Endodermal cell (in vitro differentiated cells): ENCODE data around the gene CSNK2A1. TPM values are rescaled to one million over a fixed set of nuclear protein-coding genes. Genes with fewer than 3 reads are reported as not detected.

Experiments
- DNase-seq: peaks from one replicate; pipeline ENCODE4 v3.0.0-alpha.2; 2017
- H3K27ac ChIP-seq: 2 replicates; pipeline ENCODE4 v1.5.1; 2013; ENCODE audit warnings: mild to moderate bottlenecking, low read depth, low read length, moderate library complexity
- H3K27me3 ChIP-seq: 2 replicates; pipeline ENCODE4 v1.6.1; 2013; ENCODE audit warnings: mild to moderate bottlenecking, low read length, moderate library complexity; ENCODE audit not compliant: insufficient read depth, control insufficient read depth, poor library complexity, severe bottlenecking
- H3K36me3 ChIP-seq: 2 replicates; pipeline ENCODE4 v1.7.0; 2013; ENCODE audit warnings: mild to moderate bottlenecking, low read length, moderate library complexity; ENCODE audit not compliant: control insufficient read depth, insufficient read depth
- H3K4me1 ChIP-seq: one replicate; pipeline ENCODE4 v1.7.0; 2013; ENCODE audit warnings: low read length; ENCODE audit not compliant: control insufficient read depth, insufficient read depth
- H3K4me3 ChIP-seq: 2 replicates; pipeline ENCODE4 v1.5.1; 2013; ENCODE audit warnings: mild to moderate bottlenecking, low read length, moderate library complexity
- H3K9ac ChIP-seq: 2 replicates; pipeline ENCODE4 v1.6.1; 2013; ENCODE audit warnings: mild to moderate bottlenecking, low read length, moderate library complexity; ENCODE audit not compliant: poor library complexity, severe bottlenecking; ENCODE audit errors: extremely low read depth
- H3K9me3 ChIP-seq: 2 replicates; pipeline ENCODE4 v1.6.1; 2013; ENCODE audit warnings: mild to moderate bottlenecking, low read length, moderate library complexity; ENCODE audit not compliant: control insufficient read depth
- H3K27ac Mint-ChIP-seq: 2 replicates; pipeline ENCODE4 v1.8.0; 2020; ENCODE audit warnings: mixed read lengths
- H3K27me3 Mint-ChIP-seq: 2 replicates; pipeline ENCODE4 v1.8.0; 2021; ENCODE audit warnings: mild to moderate bottlenecking, mixed read lengths; ENCODE audit not compliant: insufficient read depth
- H3K36me3 Mint-ChIP-seq: 2 replicates; pipeline ENCODE4 v1.8.0; 2020; ENCODE audit warnings: low read depth, mixed read lengths
- H3K4me1 Mint-ChIP-seq: 2 replicates; pipeline ENCODE4 v1.8.0; 2020; ENCODE audit warnings: mixed read lengths
- H3K4me3 Mint-ChIP-seq: 2 replicates; pipeline ENCODE4 v1.8.0; 2020; ENCODE audit warnings: mild to moderate bottlenecking, moderate library complexity, mixed read lengths
- H3K9me3 Mint-ChIP-seq: 2 replicates; pipeline ENCODE4 v1.8.0; 2020; ENCODE audit warnings: mild to moderate bottlenecking, mixed read lengths
- CTCF ChIP-seq: fragments of 200-600 bp; sonication (generic); conservative IDR thresholded peaks from 2 replicates; pipeline ENCODE4 v1.5.0; 2021; ENCODE audit warnings: antibody characterized with exemption, mild to moderate bottlenecking
- WGBS, 2 experiments: methylation state at CpG; one replicate each; pipeline versions ENCODE4 v1.1.5 to v1.1.7; 2013; ENCODE audit warnings: missing lambda C conversion rate in 2 of 2, mixed read lengths in 1 of 2; ENCODE audit not compliant: insufficient coverage in 1 of 2, insufficient read length in 1 of 2; 5-methylcytosine and 5-hydroxymethylcytosine counted together
- total RNA-seq, 2 donors: library from RNA; stranded (reverse); fragmentation: NEBNext Ultra II Directional in 1 of 2; extraction: Animal tissue kit (Norgen Biotek cat#: 25700) in 1 of 2; gene quantifications; 2 replicates in 1 of 2; 3 replicates in 1 of 2; pipeline ENCODE4 v1.2.1, GENCODE V29; 2021

Gene CSNK2A1
- total RNA-seq, 2 donors from 2014 or later, result 202 to 239 TPM

GRCh38 chr20:516799-517198 lies 26.8 kb downstream of the CSNK2A1 start:
- Mint-ChIP-seq H3K27ac (no peak overlapping the region), H3K9me3 (peaks cover 10% of the 10 kb centered on the region), H3K27me3 (no peaks in the 10 kb centered on the region), H3K36me3 (peaks cover 39% of the 10 kb centered on the region), H3K4me3 (no peak overlapping the region), H3K4me1 (peaks cover 2% of the 10 kb centered on the region)
- 93 to 94% methylated on average over 2 of the region's 2 CpGs for WGBS, 2 experiments
- H3K9me3 ChIP-seq, result peaks cover 15% of the 10 kb centered on the region
- H3K4me1 ChIP-seq, result no peaks in the 10 kb centered on the region
- H3K27ac ChIP-seq, result no peak overlapping the region
- DNase-seq, result no peak
- TF ChIP-seq CTCF, result no peak
- H3K4me3 ChIP-seq, result no peak overlapping the region
- H3K36me3 ChIP-seq, result peaks cover 55% of the 10 kb centered on the region
- H3K27me3 ChIP-seq, result no peaks in the 10 kb centered on the region
- no peak overlapping the region for H3K9ac ChIP-seq

GRCh38 chr20:515696-516095 lies 27.9 kb downstream of the CSNK2A1 start:
- TF ChIP-seq CTCF, result no peak
- no peak overlapping the region for H3K9ac ChIP-seq
- peaks cover 3% of the 10 kb centered on the region for H3K9me3 ChIP-seq
- no peak overlapping the region for H3K27ac ChIP-seq
- peaks cover 52% of the 10 kb centered on the region for H3K36me3 ChIP-seq
- H3K4me1 Mint-ChIP-seq, result peaks cover 2% of the 10 kb centered on the region
- H3K9me3 Mint-ChIP-seq, result peaks cover 5% of the 10 kb centered on the region
- H3K4me3 ChIP-seq, result no peak overlapping the region
- H3K4me1 ChIP-seq, result no peaks in the 10 kb centered on the region
- 74 to 83% methylated on average over 2 to 3 of the region's 3 CpGs for WGBS, 2 experiments
- no peaks in the 10 kb centered on the region for H3K27me3 ChIP-seq
- no peak overlapping the region for H3K4me3 Mint-ChIP-seq
- H3K27ac Mint-ChIP-seq, result peak overlapping the region; percentile 23
- DNase-seq, result no peak
- H3K36me3 Mint-ChIP-seq, result peaks cover 29% of the 10 kb centered on the region
- no peaks in the 10 kb centered on the region for H3K27me3 Mint-ChIP-seq

- Histone ChIP-seq H3K27ac (no peak overlapping the region), H3K4me1 (no peaks in the 10 kb centered on the region), H3K36me3 (peaks cover 60% of the 10 kb centered on the region), H3K9me3 (no peaks in the 10 kb centered on the region), H3K9ac (no peak overlapping the region), H3K4me3 (no peak overlapping the region), H3K27me3 (no peaks in the 10 kb centered on the region)
- DNase-seq, result no peak
- Mint-ChIP-seq H3K27ac (no peak overlapping the region), H3K4me3 (no peak overlapping the region), H3K36me3 (peaks cover 28% of the 10 kb centered on the region), H3K27me3 (no peaks in the 10 kb centered on the region), H3K4me1 (peaks cover 2% of the 10 kb centered on the region), H3K9me3 (no peaks in the 10 kb centered on the region)
- TF ChIP-seq CTCF, result no peak
- WGBS, 2 experiments, result 100% methylated on average over 2 of the region's 2 CpGs
These were observed 30.2 kb downstream of the CSNK2A1 start for GRCh38 chr20:513429-513828.
